GM19468 (cell line): ENCODE measurements around the gene RGS6.

ENCODE experiments used
- ATAC-seq: cut with Tn5 transposase; IDR thresholded peaks from one replicate; pipeline ENCODE4 v1.9.1; 2021; ENCODE audit warnings: mild to moderate bottlenecking, moderate library complexity, moderate number of reproducible peaks; ENCODE audit not compliant: unreplicated experiment; ENCODE audit errors: extremely low read depth

RGS6 gene

GRCh38 chr14:72513965-72514659, 581.9 kb downstream of the RGS6 start:
- no peak for ATAC-seq

- ATAC-seq: no peak
Measured at GRCh38 chr14:72514660-72515025, 582.4 kb downstream of the RGS6 start.

- ATAC-seq: no peak
Measured at GRCh38 chr14:72515779-72516770, 583.8 kb downstream of the RGS6 start.

GRCh38 chr14:72516936-72517700, 584.9 kb downstream of the RGS6 start:
- no peak for ATAC-seq

GRCh38 chr14:72517736-72518135, 585.5 kb downstream of the RGS6 start:
- no peak for ATAC-seq

- no peak for ATAC-seq
Measured at GRCh38 chr14:72518809-72519377, 586.7 kb downstream of the RGS6 start.

- no peak for ATAC-seq
Measured at GRCh38 chr14:72519543-72519942, 587.3 kb downstream of the RGS6 start.

GRCh38 chr14:72521045-72521444, 588.8 kb downstream of the RGS6 start:
- no peak for ATAC-seq

- ATAC-seq: no peak
Measured at GRCh38 chr14:72521968-72522741, 589.9 kb downstream of the RGS6 start.

GRCh38 chr14:72522847-72523246, 590.6 kb downstream of the RGS6 start:
- no peak for ATAC-seq

- ATAC-seq: no peak
Measured at GRCh38 chr14:72523424-72524294, 591.4 kb downstream of the RGS6 start.

GRCh38 chr14:72524295-72524629, 592.0 kb downstream of the RGS6 start:
- ATAC-seq: no peak

- ATAC-seq: no peak
Measured at GRCh38 chr14:72525087-72525915, 593.1 kb downstream of the RGS6 start.

GRCh38 chr14:72527591-72527990, 595.4 kb downstream of the RGS6 start:
- no peak for ATAC-seq

GRCh38 chr14:72528059-72528862, 596.0 kb downstream of the RGS6 start:
- ATAC-seq: no peak

- ATAC-seq: no peak
Measured at GRCh38 chr14:72528863-72529175, 596.6 kb downstream of the RGS6 start.
